HL-60 (cell line): Measurements from ENCODE around the gene EIF5.

Source experiments
- DNase-seq, 2 experiments: peaks; one replicate each; pipeline ENCODE4 v3.0.0-alpha.2; 2010 to 2020; ENCODE audit warnings: low read depth in 1 of 2, low spot score in 1 of 2
- H3K27ac ChIP-seq: fragments of 250-450 bp; sonication (Bioruptor Pico); replicated peaks from 2 replicates; pipeline ENCODE4 v1.5.1; 2020; ENCODE audit warnings: mild to moderate bottlenecking, moderate library complexity
- H3K27me3 ChIP-seq: fragments of 250-450 bp; sonication (Bioruptor Pico); 2 replicates; pipeline ENCODE4 v1.5.1; 2021; ENCODE audit warnings: mild to moderate bottlenecking, moderate library complexity; ENCODE audit not compliant: insufficient read depth, poor library complexity, severe bottlenecking
- H3K4me3 ChIP-seq: replicated peaks from 2 replicates; pipeline ENCODE4 v1.5.1; 2011; ENCODE audit warnings: mild to moderate bottlenecking, control low read depth, low read length; ENCODE audit not compliant: insufficient read depth
- CTCF ChIP-seq: IDR thresholded peaks from one replicate; pipeline ENCODE4 v1.5.1; 2011; ENCODE audit warnings: low read length, control low read depth, inconsistent platforms; ENCODE audit not compliant: insufficient read depth
- GABPA ChIP-seq: IDR thresholded peaks from 2 replicates; pipeline ENCODE4 v1.6.1; 2012; ENCODE audit warnings: low read depth
- POLR2AphosphoS5 ChIP-seq: IDR thresholded peaks from 2 replicates; pipeline ENCODE4 v1.6.1; 2012; ENCODE audit warnings: low read depth
- REST ChIP-seq: IDR thresholded peaks from 2 replicates; pipeline ENCODE4 v1.6.1; 2012; ENCODE audit warnings: low read depth; ENCODE audit not compliant: insufficient replicate concordance
- SPI1 ChIP-seq: IDR thresholded peaks from 2 replicates; pipeline ENCODE4 v1.6.1; 2012; ENCODE audit warnings: low read depth, mild to moderate bottlenecking, borderline replicate concordance

EIF5 gene

GRCh38 chr14:103392572-103392971, 58.5 kb downstream of the EIF5 start:
- DNase-seq: no peak
- TF ChIP-seq GABPA (no peak), SPI1 (no peak), REST (no peak), CTCF (no peak), POLR2AphosphoS5 (no peak)
- Histone ChIP-seq H3K27me3 (no peaks in the 10 kb centered on the region), H3K27ac (no peak overlapping the region), H3K4me3 (no peak overlapping the region)

GRCh38 chr14:103393070-103393469, 59.0 kb downstream of the EIF5 start:
- Histone ChIP-seq H3K4me3 (no peak overlapping the region), H3K27ac (no peak overlapping the region), H3K27me3 (no peaks in the 10 kb centered on the region)
- TF ChIP-seq POLR2AphosphoS5 (no peak), CTCF (no peak), SPI1 (no peak), REST (no peak), GABPA (no peak)
- no peak for DNase-seq

GRCh38 chr14:103393676-103394626, 59.9 kb downstream of the EIF5 start:
- no peaks in the 10 kb centered on the region for H3K27me3 ChIP-seq
- no peak overlapping the region for H3K4me3 ChIP-seq
- H3K27ac ChIP-seq: no peak overlapping the region
- no peak for DNase-seq
- TF ChIP-seq CTCF: peak; percentile 63
- no peak for TF ChIP-seq POLR2AphosphoS5
- TF ChIP-seq GABPA: no peak
- TF ChIP-seq SPI1: no peak
- TF ChIP-seq REST: no peak
